ENCODE data around the gene JAG1.

DNA sequence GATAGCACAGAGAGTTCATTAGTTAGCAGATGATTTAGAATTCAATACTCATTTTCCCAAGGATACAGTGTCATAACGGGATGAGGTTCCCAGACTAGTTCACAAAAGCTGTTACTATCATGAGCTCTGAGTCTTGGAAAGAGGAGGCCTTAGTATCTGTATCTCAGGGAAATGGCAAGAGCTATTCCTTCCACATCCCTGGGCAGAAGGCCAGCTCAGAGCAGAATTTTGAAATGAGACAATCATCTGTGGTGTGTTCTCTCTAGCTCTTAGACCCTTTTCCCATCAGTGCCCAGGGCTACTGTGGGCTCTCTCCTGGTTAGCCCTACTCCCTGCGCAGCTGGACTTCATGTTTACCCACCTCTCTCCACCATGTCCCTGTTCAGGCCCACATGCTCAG, 64.5 kb downstream of the JAG1 start:
- no peak for TF ChIP-seq CTCF (IDR thresholded peaks at IDR 0.05)
- peak in 1 of 2 donors; percentile 45 for TF ChIP-seq EP300 (IDR thresholded peaks at IDR 0.05)
- no peak for TF ChIP-seq POLR2A (IDR thresholded peaks at IDR 0.05)
